Activated CD4-positive, alpha-beta T cell treated with anti-CD3 and anti-CD28 coated beads, Interleukin-2, amount 50 U/mL, for 48 hours (primary cell): ENCODE data around the gene CYTL1.
A peak's percentile ranks its signal among the peaks of the same experiment; 100 is the strongest.

Source experiments
- DNase-seq, 2 experiments: peaks; one replicate each; pipeline ENCODE4 v3.0.0-alpha.2; 2020

The CYTL1 gene

DNA sequence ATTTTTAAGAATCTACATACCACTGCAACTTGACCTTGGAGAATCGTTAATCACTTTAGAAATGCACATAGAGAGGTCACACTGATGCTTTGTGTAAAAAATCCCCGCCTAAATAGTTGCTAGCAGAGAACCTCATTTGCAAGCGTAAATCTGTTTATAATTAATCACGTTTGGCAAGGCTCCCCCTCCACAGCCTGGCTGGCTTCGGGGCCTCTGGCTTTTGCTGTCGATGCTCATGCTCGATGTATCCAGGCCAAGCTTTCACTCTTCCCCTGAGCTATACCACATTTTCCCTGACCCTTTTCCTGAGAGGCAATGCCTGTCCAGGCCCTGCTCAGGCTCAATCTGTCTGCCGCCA, 23.4 kb downstream of the CYTL1 start:
- no peak for DNase-seq

DNA sequence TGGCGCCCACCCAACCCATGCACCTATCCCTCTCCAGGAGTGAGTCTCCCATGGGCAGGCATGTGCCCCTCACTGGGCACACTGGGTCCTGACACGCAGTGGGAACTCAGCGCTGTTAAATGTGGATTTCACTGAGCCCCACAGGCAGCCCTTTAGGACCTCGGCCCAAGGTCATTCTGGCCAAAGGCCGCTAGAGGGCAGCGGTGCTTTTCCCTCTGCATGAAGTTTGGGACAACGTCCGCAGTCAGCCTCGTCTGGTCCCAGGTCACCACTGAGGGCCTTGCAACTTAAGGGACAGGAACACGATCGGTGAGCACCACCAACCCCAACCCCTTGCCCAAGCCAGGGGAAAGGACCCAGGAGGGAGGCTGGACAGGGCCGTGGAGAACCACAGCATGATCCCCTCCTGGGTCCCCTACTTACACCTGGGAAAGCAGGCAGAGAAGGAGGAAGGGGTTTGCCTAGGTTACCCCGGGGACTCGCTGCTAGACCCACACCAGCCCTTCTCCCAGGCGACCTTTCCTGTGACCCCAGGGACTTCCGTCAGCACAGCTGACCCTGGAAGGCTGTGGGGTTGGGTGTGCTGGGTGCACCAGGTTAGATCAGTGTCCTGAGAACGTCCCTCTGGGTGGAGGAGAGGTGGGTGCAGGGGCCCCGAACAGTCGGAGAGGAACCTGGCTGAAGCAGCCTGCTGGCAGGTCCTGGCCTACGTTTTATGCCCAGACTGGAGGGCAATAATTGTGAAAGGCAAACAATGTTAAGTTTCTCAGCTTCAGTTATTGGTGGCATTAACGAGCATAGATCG, 24.0 kb downstream of the CYTL1 start:
- DNase-seq, result peak; percentile 51 to 60

DNA sequence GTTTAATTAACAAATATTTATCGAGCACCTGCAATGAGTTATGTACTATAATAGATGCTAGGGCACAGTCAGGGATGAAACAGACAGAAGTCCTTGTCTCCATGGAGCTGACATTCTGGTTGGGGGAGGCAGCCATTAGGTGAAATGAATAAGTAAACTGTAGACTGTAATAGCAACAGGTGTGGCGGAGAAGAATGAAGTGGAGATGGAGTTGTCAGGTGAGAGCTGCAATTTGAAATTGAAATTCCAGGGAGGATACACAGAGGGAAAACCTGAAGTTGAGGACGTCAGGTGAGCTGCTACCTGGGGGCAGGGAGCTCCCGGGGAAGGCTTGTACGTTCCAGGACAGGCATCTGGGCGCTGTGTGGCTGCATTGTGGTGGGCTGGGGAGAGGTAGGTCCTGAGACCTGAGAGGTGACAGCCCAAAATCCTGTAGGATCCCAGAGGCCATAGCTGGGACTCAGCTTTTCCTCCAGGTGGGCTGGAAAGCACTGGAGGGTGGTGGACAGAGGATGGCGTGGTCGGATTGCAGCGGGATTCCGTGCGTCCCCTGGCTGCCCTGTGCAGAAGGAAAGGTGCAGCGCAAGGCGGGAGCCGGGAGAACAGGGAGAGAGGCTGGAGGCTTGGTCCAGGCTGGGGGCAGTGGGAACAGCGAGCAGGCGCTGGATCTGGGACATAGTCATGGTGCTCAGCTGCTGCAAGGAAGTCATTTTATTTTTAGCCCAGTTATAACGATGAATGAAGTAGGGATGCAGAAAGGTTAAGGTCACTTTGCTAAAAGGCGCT, 24.8 kb downstream of the CYTL1 start:
- DNase-seq, result no peak

DNA sequence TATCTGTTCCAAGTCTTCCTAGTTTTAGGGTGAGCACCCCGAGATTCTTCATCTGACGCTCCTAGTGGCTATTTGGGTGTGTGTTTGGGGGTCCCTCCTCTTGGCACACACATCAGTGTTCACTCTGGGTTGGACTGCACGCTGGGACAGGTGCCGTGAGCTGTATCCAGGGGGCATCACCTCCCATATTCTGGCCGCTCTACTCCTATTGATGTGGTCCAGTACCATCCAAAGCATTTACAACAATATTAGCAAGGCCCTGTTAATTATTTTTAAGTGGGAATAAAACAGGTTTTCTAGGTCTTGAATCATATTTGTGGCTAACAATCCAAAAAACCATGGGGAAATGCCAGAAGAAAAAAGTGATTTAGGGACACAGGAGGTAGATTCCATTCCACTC, 26.4 kb downstream of the CYTL1 start:
- DNase-seq, result no peak

DNA sequence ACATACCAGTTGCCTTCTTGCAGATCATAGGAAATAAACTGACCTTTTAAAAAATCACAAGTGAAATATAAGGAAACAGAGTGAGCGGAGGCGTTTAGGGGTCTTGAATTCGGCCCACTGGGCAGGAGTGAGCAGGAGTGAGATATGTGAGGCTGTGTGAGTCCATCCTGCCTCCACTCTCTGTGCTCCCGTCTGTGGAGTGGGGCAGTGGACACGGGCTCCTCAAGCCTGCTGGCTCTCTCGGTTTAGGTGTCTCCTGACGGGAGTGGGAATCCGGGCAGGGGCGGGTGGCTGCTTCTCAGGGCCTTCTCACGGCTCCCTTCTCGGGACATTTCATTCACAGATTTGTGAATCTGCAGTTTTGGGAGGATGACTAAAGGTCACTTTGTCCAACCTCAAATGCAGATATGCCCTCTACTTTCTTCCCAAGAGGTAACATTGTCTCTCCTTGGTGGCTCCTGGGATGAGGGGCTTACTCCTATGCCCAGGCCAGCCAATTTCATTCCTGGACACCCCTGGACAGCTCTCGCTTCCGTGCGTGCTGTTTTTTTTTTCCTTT, 27.6 kb downstream of the CYTL1 start:
- DNase-seq, result no peak

DNA sequence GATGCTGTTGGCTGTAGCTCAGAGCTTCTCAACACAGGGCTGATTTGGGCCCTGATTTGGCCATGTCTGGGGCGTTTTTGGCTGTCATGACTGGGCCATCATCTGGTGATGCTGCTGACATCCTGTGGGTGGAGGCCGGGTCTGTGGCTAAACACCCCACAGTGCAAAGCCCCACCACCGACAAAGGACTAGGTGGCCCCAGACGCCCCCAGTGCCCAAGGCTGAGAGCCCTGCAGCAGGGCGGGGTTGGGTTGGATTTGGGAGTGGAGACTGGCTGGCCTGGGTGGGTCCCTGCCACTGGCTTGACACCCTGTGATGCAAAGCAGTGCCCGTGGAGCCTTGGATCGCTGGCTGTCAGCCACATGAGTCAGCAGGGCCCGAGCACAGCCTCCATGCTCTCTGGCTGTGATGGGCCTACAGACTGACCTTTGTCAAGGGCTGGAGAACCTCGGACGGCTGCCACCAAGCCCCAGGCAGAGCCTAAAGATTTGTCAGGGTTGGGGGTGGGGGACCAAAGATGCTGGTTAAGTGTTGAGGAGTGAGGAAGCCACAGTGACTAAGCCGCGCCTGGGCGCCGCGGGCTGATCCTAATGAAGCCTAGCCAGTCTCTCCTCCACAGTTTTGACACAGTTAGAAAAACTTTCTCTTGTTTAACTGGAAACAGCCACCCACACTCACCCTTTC, 28.3 kb downstream of the CYTL1 start:
- DNase-seq, result no peak

DNA sequence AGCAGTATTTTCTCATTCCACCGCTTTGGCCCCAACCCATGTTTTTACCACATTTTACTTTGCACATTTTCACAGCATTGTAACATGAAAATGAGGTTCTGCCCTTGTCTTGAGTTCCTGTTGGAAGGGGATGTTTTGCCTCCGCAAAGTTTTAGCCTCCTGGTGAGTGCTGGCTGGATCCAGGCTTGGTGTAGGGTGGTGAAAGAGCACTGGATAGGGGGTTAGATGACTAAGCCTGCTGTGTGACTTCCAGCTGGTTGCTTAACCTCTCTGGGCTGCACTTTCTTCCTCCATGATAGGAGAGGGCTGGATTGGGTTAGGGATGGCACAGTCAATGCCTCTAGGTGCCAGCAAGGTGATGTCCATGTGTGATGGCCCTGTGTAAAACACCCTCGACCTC, 28.9 kb downstream of the CYTL1 start:
- no peak for DNase-seq

DNA sequence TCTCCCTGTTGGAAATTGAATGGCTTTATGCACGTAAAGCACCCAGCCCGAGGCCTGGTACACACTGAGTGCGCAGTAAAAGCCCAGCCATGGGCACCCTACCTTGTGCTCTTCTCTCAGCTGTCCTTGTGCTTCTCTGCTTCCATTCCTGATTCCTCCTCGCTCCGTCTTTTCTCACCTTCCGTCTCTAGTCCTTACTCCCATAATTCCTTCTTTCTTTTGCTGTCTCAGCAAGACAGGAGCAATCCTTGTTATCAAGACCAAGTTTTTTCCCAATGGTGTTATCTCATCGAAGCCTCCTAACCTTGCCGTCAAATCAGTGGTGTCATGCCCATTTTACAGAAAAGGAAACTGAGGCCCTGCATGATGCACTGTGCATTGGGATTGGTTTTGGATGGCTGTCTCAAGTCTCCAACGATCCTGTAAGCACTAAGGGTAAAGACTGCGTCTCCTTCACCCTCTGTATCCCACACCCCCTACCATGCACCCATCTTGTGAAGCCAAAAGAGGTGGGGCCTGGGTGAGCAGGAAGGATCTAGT, 30.1 kb downstream of the CYTL1 start:
- no peak for DNase-seq

DNA sequence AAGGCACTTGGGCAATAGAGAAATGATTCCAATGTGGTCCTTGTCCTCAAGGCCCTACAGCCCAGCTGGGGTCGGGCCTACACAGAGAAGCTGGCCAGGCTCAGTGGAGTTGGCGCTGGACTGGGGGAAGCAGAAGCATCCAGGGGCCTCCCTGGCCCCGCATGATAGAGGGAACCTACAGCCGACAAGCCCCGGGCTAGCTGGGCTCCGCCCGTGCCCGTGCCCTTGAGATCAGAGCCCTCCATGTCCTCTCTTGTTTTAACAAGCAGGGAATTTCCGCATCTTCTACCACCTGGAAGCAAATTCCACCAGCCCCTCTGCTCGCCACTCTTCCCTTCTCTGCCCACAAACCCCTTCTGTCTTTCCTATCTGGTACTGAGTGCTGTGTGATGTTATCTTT, 31.6 kb downstream of the CYTL1 start:
- DNase-seq, result no peak

DNA sequence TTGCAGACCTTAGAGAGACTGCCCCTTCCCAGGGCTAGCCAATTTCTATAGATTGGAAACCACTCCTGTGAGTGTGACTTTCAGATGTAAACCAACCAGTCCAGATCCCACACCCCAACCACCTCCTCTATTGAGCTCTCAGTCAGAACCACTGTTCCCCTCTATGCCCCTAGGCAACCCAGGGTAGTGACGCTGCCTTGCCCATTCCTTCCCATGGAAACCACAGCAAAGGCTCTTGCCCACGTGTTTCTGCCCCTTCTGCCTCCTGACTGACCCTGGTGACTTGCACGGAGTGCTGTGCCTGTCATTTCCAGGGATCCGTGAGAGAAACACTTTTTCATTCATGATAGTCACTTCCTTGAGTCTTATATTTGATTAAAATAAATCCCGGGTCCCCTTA, 32.4 kb downstream of the CYTL1 start:
- no peak for DNase-seq

DNA sequence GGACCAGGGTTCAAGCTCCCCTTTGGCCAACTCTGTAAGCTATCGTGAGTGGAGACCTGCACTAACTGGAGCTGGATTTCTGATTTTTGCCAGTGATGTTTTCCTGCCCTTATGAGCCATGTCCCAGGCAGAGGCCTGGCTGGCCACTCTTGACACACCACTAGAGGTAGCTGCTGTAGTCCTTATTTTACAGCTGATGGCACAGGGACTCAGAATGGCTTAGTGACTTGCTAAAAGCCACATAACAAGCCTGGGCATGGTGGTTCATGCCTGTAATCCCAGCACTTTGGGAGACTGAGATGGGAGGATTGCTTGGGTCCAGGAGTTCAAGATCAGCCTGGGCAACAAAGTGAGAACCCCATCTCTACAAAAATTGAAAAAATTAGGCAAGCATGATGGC, 33.4 kb downstream of the CYTL1 start:
- DNase-seq, result no peak

DNA sequence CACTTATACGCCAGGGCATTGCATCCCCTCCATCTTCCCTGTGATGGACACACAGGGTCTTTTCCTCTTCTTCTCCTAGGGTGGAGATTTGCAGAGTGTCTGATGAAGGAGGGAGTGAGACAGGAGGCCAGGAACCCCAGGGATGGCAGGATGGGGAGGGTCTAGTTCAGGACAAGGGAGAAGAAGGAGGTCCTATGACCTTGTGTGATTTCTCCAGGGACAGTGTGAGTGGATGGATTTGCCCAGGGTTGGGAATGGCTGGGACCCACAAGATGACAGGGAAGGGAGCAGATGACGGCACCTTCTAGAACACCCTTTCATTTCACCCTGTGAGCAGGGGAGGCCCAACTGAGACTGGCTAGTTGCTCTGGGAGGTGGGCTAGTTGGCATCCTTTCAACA, 34.2 kb downstream of the CYTL1 start:
- DNase-seq, result no peak

DNA sequence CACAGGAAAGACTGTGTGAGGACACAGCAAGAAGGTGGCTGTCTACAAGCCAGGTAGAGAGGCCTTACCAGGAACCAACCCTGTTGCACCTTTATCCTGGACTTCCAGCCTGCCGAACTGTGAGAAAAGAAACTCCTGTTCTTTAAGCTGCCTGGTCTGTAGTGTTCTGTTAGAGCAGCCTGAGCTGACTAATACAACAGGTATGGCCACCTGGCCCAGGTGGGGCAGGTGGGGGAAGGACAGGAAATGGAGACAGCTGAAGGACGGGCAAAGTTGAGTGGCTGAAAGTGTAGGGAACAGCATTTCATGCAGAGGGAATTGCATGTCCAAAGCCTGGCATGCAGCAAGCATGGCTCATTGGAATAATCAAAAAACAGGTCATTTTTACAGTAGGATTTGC, 35.1 kb downstream of the CYTL1 start:
- DNase-seq, result no peak

DNA sequence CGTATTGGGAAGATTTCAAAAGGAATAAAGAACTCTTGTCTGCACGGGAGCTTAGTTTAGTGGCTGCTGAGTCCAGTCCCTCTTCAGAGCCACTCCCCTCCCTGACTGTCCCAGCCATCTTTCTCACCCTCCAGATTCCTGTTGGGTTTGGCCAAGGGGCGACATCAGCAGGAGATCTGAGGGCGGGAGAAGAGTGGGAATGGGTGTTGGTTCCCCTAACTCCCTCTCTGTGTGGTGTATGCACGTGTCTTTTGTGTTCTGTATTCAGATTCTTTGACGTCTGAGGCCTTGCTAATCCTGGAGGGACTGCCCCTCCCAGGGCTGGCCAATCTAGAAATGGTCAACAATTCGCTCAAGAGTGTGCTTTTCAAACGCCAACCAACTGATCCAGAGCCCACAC, 37.4 kb downstream of the CYTL1 start:
- no peak for DNase-seq

DNA sequence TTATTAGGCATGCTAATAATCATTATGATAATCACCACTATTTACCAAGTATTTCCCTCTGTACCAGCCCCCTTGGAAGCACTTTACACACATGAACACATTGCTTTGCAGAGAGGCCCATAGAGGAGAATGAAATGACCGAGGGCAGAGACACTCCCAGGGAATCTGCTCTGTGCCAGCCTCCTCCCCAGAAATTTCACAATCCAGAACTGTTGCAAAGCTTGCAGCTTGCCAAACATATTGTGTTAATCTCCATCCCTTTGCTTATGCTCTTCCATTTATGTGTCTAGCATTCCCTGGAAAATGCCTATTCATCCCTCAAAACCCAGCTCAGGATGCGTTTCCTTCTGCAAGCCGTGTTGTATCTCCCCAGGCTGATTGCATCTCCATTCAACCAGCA, 37.8 kb downstream of the CYTL1 start:
- no peak for DNase-seq

DNA sequence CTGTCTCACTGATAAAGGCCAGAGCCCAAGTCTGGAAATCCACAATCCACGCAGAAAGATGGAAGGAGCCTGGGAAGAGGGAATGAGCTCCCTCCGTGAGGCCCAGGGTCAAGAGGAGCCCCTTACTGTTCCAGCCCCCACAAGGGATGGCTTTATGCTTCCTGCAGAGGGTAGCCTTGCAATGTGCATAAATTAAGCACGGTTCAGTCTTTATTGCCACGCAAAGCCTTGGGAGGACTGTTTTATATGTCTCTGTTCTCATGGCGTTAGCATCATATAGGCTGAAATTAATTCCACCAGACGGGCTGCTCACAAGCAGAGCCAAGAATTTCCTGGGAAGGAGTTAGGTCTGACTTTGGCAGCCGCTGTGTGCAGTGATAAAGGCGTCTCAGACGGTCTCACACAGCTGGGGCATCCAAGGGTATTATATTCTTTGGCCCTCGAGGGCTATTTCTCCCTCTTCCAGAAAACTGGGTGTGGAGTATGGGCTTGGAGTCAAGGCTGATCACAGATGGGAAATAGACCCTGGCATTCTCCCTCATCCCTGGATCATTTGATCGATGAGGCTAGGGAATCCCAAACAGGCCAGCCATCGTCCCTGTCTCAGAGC, 38.5 kb downstream of the CYTL1 start:
- DNase-seq, result no peak

DNA sequence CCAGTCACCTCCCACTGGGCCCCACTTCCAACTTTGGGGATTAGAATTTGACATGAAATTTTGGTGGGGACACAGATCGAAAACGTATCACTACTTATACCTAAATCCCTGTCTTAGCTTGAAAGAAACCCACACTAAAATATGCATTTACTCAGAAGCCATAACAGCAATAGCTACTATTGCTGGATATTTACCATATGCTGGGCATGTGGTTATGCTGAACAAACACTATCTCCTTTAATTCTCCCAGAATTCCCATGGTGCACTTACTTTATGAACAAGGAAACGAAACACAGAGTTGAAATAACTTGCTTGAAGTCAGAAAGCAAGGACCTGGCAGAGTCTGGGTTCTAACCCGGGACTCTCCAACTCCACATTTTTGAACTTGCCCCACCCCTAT, 39.3 kb downstream of the CYTL1 start:
- no peak for DNase-seq

DNA sequence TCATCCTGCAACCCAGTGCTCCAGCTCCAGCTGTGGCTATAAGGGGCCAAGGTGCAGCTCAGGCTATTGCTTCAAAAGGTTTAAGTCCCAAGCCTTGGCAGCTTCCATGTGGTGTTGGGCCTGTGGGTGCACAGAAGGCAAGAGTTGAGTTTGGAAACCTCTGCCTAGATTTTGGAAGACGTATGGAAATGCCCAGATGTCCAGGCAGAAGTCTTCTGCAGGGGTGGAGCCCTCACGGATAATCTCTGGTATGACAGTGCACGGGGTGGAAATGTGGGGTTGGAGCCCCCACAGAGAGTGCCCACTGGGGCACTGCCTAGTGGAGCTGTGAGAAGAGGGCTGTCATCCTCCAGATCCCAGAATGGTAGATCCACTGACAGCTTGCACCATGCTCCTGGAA, 44.5 kb downstream of the CYTL1 start:
- no peak for DNase-seq

DNA sequence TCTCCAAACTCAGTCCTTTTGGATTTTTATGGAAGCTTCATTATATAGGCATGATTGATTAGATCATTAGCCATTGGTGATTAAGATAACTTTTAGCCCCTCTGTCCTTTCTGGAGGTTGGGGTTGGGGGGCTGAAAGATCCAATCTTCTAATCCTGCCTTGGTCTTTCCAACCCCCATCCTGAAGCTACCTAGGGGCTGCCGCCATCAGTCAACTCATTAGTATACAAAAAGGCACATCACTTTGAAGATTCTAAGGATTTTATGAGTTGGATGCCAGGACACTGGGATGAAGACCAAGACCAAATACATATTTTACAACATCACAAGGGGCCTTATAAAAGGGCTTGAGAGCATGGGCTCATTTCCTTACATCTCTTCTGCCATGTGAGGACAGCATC, 47.5 kb downstream of the CYTL1 start:
- DNase-seq, result no peak

DNA sequence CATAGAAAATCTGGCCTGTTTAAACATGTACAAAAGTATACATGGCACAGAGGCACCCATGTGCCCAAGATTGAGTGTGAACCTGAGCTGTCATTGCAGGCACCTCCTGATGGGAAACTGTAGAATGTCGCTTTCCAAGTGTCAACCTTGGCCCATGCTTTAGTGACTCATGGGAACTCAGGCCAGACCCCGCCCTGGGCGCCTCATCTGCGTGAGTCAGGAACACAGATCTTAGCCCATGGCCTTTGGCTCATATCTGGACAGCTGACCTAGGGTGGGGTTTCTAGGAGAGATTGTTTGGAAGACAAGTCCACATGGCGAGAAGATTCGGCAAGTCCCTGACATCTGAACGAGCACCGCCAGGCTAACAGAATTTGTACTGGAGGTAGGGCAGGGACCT, 50.0 kb downstream of the CYTL1 start:
- DNase-seq, result no peak

DNA sequence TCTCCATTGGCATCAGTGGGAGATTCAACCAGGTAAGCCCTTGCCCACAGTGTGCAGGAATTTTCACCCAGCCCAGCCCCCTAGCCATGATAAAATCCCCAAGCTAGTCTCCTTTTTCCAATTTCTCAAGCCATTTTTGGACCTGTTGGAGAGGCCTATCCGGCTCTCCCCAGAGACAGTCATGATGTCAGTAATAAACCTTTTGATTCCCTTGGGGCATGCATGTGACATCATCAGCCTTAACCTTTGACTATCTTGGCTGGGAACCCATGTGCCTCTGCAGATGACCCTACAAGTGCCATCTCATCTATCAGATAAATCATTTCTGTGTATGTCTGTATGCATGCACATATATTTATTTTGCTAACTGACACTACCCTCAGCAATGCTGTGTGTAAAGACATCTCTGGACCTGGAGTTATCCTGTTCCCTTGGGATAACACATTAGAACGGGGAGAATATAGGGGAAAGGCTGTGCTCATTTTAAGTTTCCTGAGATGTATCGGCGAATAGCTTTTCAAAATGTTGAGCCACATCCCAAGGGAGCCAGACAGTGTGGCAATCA, 51.0 kb downstream of the CYTL1 start:
- no peak for DNase-seq
